ENCODE results near the gene GIPC1.

DNA sequence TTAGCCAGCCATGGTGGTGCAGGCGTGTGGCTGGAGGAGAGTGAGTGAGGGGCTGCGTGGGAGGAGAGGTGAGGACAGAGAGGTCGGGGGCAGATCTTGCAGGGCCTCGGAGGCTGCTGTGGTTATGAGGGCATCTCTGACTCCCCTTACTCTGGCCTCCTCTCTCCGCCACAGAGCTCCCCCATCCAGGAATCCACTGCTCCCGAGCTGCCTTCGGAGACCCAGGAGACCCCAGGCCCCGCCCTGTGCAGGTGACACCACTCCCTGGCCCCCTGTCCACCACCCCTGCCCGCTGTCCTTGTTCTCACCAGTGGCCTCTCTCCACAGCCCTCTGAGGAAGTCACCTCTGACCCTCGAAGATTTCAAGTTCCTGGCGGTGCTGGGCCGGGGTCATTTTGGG, 28.5 kb downstream of the GIPC1 start:
- TF ChIP-seq CHD1 (IDR thresholded peaks at IDR 0.05; ENCODE audit: low read depth, low read length) (no peak), POLR2A (IDR thresholded peaks at IDR 0.05; ENCODE audit: low read depth, low read length) (no peak), MXI1 (IDR thresholded peaks at IDR 0.05; ENCODE audit: borderline replicate concordance, low read depth, low read length) (no peak), NFE2L2 (IDR thresholded peaks at IDR 0.05; ENCODE audit: low read depth, low read length) (no peak), SMC3 (IDR thresholded peaks at IDR 0.05; ENCODE audit: low read depth, low read length) (no peak), MAFK (IDR thresholded peaks at IDR 0.05; ENCODE audit: low read depth, low read length) (no peak), BHLHE40 (IDR thresholded peaks at IDR 0.05; ENCODE audit: low read depth, low read length) (no peak), RFX5 (IDR thresholded peaks at IDR 0.05; ENCODE audit: low read depth, low read length) (no peak), FOS (IDR thresholded peaks at IDR 0.05; ENCODE audit: low read depth, low read length) (no peak)
- TF ChIP-seq, protein P1, sequence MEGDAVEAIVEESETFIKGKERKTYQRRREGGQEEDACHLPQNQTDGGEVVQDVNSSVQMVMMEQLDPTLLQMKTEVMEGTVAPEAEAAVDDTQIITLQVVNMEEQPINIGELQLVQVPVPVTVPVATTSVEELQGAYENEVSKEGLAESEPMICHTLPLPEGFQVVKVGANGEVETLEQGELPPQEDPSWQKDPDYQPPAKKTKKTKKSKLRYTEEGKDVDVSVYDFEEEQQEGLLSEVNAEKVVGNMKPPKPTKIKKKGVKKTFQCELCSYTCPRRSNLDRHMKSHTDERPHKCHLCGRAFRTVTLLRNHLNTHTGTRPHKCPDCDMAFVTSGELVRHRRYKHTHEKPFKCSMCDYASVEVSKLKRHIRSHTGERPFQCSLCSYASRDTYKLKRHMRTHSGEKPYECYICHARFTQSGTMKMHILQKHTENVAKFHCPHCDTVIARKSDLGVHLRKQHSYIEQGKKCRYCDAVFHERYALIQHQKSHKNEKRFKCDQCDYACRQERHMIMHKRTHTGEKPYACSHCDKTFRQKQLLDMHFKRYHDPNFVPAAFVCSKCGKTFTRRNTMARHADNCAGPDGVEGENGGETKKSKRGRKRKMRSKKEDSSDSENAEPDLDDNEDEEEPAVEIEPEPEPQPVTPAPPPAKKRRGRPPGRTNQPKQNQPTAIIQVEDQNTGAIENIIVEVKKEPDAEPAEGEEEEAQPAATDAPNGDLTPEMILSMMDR (conservative IDR thresholded peaks at IDR 0.05; ENCODE audit: low read depth, low read length) = no peak
- TF ChIP-seq, protein P2, sequence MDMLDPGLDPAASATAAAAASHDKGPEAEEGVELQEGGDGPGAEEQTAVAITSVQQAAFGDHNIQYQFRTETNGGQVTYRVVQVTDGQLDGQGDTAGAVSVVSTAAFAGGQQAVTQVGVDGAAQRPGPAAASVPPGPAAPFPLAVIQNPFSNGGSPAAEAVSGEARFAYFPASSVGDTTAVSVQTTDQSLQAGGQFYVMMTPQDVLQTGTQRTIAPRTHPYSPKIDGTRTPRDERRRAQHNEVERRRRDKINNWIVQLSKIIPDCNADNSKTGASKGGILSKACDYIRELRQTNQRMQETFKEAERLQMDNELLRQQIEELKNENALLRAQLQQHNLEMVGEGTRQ (IDR thresholded peaks at IDR 0.05; ENCODE audit: low read depth, low read length) = no peak
- TF ChIP-seq, protein P3, sequence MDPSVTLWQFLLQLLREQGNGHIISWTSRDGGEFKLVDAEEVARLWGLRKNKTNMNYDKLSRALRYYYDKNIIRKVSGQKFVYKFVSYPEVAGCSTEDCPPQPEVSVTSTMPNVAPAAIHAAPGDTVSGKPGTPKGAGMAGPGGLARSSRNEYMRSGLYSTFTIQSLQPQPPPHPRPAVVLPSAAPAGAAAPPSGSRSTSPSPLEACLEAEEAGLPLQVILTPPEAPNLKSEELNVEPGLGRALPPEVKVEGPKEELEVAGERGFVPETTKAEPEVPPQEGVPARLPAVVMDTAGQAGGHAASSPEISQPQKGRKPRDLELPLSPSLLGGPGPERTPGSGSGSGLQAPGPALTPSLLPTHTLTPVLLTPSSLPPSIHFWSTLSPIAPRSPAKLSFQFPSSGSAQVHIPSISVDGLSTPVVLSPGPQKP (IDR thresholded peaks at IDR 0.05; ENCODE audit: borderline replicate concordance, low read depth, low read length) = no peak
